GM21360 (cell line): ENCODE data around the gene GRAMD4.

Experiments used
- ATAC-seq: cut with Tn5 transposase; IDR thresholded peaks from one replicate; pipeline ENCODE4 v1.9.1; 2021; ENCODE audit warnings: mild to moderate bottlenecking, moderate library complexity; ENCODE audit not compliant: unreplicated experiment

Gene GRAMD4

DNA sequence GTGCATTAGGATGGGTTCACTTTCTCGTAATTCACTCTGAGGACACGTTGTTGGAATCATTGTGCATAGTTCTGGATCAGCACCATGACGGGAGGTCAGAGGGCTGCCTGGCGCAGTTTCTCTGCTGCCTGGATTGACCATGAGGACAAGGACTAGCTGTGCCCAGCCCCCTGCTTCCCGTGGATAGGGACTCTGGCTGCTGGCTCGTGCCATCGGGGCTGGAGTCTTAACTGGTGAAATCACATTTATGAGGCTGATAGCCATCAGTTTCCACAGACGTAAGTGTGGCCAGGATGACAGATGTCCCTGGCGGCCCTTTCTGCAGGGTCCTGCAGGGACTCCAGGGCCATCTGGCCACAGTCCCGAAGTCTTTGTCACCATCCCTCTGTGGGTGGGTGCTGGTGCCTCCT is 24.1 kb upstream of the GRAMD4 start:
- no peak for ATAC-seq

DNA sequence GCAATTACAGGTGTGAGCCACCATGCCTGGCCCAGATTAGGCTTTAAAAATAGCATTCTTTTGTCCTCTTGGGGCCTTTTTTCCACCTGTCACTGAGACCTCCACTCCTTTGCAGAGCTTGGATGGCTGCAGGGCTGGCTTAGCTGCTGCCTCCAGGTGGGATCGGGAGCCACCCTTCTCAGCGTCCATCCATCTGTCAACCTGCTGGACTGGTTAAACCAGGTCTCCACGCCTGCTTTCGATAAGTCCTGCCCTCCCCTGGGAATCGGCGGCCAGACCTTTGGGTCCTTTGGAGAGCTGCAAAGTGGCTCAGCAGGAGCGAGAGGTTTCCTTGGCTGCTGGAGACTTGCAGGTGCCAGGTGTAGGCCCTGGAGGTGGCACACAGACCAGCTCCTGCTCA is 23.4 kb upstream of the GRAMD4 start:
- ATAC-seq = no peak

DNA sequence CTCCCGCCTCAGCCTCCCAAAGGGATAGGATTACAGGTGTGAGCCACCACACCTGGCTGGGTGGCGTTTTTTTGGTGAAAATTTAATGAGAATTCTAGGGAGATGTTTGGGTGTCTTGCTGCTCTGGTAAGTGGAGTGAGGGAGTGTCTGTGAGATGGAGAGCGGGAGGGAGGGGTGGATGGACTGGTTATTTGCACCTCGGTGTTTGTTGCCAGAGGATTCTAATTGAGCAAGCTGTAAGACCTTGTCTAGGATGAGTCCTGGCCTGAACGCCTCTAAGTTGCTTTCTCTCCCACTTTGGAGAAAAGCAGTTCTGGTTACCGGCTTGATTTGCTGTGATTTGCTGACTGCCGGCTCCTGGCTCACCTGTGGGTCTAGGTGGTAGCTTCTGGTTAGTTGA is 22.0 kb upstream of the GRAMD4 start:
- no peak for ATAC-seq

DNA sequence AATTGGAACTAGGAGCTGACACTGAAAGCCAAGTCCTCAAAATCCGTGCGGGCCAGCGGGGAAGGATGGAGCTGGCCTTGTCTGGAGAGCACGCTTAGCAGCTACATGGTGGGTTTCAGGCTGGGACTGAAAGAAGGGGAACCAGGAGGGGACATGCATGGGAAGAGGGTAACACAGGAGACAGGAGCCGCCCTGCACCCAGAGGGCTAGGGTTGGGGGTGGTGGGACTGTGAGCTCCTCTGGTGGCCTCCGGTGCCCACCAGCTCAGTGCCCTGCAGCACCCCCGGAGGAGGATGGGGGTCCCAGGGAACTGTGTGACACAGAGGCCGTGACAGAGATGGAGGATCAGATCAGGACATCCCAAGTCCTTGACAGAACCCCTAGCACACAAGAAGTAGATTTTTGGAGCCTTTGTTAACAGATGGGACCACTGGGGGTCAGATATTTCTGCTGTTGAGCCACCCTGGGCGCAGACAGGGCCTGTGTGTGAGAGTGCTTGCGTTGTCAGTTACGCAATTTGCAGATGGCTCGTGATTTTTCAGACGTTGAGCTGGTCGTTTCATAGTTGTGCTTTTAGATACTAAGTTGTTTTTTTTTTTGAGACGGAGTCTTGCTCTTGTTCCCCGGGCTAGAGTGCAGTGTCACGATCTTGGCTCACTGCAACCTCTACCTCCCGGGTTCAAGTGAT is 21.3 kb upstream of the GRAMD4 start:
- ATAC-seq = no peak

DNA sequence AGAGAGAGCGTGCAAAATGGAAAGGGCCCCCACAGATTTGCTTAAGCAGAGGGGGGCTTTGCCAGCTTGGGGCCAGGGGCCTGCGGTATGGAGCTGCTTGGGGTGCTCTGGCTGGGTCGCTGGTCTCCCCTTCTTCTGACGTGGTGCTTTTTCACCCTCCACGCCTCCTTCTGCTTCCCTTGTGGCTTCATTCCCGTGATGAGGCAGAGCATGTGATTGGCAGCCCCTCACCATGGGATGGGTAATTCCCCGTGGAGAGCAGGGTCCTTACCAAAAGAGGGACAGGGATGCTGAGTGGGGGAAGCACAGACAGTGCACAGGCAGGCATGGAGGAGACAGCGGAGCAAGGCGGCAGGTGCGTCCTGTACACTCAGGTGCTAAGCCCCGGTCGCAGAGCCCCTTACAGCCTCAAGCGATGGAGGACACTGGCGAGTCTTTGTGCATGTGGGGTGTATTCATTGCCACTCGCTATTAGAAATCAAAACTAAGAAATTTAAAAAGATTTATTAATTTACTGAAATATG is 19.9 kb upstream of the GRAMD4 start:
- no peak for ATAC-seq

DNA sequence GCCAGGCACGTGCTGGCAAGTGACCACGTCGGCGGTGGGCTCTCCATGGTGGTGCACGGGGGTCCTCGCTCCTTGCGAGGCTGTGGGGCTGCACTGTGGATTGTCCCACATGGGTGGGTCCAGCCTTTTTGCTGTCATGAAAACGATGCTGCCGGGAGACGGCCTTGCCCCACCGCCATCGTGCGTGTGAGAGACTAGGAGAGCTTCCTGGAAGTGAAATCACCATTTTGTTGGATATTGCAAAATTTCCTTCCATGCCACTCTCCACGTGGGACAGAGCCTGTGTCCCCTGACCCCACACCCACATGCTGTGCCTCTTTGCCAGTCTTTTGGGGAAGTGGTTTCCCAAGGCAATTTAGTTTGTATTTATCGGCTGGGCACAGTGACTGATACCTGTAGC is 18.2 kb upstream of the GRAMD4 start:
- ATAC-seq = no peak

DNA sequence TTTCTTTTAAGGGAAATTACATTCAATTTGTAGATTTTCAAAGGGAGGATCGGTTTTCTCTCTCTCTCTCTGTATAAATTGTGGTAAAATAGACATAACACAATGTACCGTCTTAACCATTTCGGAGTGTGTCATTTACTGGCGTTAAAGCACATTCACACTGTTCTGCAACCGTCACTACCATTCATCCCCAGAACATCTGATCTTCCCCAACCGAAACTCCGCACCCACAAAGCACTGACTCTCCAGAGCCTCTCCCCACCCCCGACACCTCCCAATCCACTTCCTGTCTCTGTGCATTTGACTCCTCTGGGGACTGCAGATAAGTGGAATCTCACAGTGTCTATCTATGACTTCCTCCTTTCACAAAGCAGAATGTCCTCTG is 15.9 kb upstream of the GRAMD4 start:
- ATAC-seq = no peak

DNA sequence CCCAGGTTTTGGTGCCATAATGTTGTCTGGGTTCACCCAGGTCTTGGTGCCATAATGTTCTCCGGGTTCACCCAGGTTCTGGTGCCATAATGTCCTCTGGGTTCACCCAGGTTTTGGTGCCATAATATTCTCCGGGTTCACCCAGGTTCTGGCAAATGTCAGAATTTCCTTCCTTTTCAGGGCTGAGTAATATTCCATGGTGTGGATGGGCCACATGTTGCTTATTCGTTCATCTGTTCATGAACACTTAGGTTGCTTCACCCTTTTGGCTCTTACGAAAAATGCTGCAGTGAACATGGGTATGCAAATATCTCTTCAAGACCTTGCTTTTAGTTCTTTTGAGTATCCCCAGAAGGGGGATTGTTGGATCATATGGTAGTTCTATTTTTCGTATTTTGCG is 15.1 kb upstream of the GRAMD4 start:
- ATAC-seq = no peak

DNA sequence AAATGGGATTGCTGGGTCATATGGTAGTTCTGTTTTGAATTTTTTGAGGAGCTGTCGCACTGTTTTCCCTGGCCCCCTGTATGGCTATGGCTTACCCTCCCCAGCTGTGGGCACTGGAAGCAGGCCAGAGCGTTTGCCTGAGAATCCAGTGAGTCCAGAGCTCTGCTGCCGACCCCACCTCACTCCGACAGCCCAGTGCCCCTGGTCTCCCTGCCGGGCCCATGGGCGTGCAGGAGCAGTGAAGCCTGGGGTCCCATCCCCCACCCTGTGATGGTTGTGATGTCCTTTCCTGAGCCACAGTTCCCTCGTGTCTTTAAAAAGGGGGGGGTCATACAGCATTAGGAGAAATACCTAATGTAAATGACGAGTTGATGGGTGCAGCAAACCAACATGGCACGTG is 13.3 kb upstream of the GRAMD4 start:
- no peak for ATAC-seq

DNA sequence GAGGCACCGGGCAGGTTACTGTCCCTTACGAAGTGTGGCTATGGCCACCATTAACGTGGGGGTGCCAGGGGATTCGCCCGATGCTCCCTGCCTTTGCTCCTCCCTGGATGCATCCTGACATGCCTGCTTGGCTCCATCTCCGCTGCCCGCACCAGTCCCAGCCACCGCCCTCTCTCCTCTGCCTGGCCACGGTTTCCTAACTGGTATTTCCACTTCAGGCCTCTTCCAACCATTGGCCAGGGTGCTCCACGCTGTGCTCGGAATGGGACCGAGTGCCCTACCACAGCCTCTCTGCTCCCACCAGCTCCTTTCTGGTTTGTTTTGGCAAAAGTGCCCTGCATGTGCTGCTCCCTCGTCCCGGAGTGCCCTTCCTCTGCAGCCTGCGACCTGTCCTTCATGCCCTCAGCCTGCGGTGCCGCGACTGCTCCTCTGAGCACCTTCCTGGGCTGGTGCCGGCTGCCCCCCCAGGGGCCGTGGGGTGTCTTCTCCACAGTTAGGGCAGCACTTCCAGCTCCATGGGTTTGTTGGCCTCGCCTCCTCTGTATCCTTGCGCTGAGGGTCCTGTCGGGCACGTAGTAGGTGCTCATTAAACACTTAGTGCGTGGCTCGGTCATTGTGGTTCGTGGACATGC is 12.6 kb upstream of the GRAMD4 start:
- ATAC-seq = no peak

DNA sequence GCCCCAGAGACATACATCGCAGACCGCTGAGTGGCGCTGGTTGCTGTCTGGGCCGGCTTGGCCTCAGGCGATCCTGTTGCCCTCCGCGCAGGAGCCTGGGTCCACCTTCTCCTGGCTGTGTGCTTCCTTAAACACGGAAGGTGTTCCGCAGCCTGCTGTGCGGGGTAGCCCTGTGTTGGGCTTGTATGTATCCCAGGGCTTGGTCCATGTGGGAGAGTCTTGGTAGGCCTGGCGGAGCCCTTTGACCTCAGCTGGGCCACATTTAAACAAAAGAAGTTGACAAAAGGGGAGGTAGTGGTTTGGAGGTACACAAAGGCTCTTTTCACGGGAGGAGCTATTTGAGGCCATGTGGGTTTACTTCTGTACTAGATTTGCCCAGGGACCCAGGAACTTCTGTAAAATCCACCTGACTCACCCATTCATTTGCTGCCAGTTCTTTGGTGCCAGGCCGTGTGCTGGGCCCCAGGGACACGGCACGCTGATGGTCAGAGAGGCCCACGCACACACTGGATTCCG is 11.0 kb upstream of the GRAMD4 start:
- ATAC-seq = no peak

DNA sequence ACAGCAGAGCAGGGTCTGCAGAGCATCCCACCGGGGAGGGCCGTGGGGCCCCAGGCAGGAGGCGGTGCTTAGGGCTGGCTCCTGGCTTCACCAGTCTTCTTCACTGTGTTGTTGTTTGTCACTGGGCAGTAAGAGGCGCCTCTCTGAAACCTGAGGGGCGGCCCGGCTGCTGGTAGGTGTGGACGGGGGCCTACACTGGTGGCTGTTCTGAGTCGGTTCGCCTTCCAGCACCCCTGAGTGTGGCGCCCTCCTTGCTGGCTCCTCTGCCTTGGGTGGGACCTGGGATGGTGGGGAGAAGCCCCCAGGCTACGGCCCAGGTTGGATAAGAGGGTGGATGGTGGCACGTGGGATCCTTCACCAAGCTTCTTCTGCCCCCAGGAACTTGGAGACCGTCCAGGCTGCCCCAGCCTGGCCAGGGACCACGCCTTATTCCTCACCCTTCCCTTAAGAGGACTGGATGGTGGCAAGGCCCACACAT is 10.4 kb upstream of the GRAMD4 start:
- ATAC-seq = no peak

DNA sequence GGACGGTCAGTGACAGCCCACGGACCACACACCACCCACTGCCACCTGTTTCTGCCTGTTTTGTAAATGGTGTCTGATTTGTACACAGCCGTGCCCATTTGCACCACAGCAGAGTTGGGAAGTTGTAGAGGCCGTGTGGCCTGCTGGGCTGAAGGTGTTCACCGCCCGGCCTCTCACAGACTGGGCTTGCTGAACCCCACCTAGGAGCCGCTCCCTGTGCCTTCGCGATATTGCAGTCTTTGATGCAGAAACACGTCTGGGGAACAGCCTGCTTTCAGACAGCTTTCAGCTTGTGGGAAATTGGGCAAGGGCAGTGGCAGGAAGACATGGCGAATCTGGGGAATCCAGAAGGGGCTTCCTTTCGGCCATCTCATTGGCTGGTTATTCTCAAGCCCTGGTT is 9.8 kb upstream of the GRAMD4 start:
- ATAC-seq = no peak

DNA sequence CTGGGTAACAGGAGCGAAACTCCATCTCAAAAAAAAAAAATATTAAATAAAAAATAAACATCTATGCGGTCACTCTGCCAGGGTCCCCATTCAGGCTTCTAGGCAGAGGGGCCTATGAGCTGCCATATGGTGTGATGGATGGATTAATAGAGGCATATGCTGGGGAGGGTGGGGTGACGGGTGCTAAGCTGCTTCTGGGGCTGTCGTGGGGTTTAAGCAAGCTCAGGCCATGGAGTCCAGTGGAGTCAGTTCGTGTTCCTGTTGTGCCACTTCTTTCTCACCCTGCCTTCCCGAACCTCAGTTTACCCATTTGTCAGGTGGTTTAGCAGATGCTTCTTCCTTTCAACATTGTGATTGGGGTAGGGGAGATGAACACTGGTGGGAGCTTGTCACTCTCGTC is 9.0 kb upstream of the GRAMD4 start:
- no peak for ATAC-seq

DNA sequence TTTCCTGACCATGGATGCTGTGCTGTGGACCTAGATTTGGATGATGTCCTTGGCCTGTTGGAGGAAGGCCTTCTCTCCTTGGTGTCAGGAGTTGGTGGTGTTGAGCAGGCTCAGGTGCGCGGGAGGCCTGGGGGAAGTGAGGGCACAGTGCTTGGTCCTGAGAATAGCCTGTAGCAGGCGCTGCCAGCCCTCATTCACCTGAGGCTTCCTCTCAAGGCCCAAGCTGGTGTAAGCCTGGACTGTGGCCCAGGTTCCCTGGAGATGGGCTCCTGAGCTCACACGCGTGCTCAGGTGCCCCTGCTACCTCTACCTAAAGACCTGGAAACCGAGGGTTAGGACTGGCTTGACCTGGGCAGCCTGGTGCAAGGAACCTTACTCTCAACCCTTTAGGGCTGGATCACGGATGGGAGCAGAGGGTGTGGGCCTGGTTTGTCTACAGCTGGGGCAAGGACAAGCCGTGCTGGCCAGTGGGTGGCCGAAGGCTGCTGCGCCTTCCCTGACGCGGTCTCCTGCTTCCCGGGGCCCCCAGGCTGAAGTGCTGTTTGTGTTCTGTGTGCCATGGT is 7.8 kb upstream of the GRAMD4 start:
- no peak for ATAC-seq

DNA sequence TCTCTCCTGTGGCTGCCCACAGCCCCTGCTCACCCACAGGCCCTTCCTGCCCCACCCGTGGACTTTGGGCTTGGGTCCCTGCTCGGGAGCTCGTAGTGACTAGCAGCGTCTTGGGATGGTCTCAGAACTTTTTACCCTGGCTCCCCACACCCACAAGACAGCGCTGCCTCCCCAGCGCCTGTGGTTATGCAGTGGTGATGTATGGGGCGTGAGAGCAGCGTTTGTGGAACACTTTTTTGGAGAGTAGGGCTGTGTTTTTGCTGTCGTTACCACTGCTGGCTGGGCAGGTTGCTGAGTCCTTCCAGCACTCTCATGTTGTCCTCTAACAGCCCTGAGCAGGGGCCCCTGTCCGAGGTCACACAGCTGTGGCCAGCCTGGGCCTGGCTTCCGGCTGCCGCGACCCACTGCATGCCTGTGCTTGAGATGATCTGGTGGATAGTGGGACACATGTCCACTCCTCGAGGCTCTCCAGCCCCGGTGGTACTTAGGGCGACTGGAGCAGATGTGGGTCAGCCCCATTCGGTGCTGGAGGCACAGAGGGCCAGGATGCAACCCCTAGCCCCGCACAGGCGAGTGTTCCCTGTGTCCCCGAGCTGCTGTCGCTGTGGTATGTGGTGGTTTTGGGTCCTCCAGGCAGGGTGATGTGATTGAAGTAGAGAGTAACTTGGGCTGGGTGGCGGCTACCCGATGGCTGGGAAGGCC is 7.1 kb upstream of the GRAMD4 start:
- no peak for ATAC-seq

DNA sequence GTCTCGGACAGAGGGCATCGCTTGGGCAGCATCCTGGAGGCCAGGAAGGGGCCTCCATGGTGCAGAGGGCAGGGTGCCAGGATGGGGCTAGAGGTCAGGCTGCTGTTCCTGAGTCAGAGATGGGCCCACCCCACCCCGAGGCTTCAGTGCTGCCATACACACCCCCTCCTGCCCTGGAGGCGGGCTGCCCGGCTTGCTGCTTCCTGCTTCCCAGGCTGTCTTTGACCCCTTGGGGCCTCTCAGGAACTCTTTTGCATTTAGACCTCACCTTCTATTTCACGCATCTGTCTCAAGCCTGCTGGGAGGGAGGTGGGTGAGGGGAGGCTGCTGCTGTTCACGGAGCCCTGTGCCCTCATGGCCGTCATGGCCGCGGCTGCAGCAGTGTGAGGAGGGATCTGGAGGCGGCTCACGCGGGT is 6.6 kb upstream of the GRAMD4 start:
- ATAC-seq = no peak

DNA sequence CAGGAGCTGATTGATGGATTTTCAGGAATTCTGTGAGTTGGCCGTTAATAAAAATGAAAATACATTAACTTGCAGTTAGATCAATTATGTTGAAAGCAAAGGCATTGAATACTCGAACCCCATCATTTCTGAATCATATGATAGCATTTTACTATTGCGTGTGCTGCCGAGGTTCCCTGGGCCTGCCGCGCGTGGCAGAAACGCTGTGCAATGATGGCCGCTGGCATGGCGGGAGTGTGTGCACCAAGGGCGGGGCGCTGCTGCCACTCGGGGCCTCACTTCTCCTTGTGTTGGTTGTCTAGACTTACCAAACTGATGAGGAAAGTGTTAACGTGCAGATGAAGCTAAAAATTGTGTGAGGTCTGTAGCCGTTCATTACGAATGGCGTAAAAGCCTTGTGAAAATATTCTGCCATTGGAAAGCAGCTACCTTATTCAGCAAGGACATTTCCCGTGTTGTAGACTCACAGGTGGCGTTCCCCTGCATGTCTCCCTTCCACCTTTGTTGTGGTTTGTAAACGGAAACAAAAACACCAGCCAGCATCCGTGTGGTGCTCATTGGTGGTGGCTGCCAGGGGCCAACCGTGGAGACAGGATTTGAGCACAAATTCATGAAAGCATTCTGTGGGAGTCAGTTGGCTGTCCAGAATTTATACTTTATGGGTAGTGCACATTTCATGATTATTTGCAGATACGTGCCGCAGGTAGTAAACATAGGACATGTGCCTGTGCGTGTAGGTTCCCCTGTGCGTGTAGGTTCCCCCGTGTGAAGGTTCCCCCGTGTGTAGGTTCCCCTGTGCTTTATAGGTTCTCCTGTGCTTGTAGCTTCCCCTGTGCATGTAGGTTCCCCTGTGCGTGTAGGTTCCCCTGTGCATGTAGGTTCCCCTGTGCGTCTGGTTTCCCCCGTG is 5.9 kb upstream of the GRAMD4 start:
- ATAC-seq = no peak

DNA sequence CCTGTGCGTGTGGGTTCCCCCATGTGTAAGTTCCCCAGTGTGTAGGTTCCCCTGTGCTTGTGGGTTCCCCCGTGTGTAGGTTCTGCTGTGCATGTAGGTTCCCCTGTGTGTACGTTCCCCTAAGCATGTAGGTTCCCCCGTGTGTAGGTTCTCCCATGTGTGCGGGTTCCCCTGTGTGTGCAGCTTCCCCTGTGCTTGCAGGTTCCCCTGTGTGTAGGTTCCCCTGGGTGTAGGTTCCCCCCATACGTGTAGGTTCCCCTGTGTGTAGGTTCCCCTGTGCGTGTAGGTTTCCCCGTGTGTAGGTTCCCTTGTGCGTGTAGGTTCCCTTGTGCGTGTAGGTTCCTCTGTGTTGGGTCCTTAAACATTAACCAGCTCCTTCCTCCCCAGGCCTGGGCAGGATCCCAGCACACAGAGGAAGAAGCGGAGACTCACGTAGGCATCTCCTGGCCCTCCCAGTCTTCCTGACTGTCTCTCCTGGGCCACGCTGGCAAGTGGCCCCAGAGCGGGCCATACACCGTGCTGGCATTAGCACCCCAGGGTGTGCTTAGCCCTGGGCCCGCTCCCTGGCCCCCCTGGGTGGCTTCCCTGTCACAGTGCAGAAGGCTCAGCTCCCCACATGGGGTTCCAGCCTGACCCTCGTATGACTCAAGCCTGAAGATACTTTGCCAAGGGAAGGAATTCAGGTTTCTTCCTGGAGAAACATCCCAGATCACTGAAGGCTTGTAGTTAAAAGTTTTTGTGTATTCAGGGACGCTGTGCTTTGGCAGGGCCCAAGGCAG is 2.8 kb upstream of the GRAMD4 start:
- no peak for ATAC-seq
